A673 (cell line): ENCODE results near the gene CDC42BPA. TPM values are rescaled to one million over a fixed set of nuclear protein-coding genes. Genes with fewer than 3 reads are reported as not detected.

Source experiments
- BruUV-seq: library from RNA; stranded (reverse); fragments of 400-500 nt; replicated peaks from 2 replicates; lab custom pipeline; 2021; lab: Mats Ljungman, UMichigan
- CTCF ChIA-PET: fragments of 300-600 bp; sonication (Branson Sonifier 250); formaldehyde crosslinking; loops from one replicate; lab custom pipeline; 2022; ENCODE audit warnings: antibody characterized with exemption; lab: Charles Lee
- POLR2A ChIA-PET: fragments of 300-600 bp; sonication (Branson Sonifier 250); formaldehyde crosslinking; loops from one replicate; lab custom pipeline; 2022; ENCODE audit warnings: antibody characterized with exemption; ENCODE audit not compliant: low non-redundant PET; lab: Charles Lee
- DNase-seq: peaks from one replicate; pipeline ENCODE4 v3.0.0-alpha.2; 2015; ENCODE audit warnings: low spot score
- H3K27ac ChIP-seq: fragments of 200-600 bp; sonication (generic); 2 replicates; pipeline ENCODE4 v1.5.1; 2016; ENCODE audit warnings: mixed run types, low read depth, mild to moderate bottlenecking, mixed read lengths, antibody characterized with exemption, low read length; ENCODE audit not compliant: poor library complexity, severe bottlenecking
- H3K27me3 ChIP-seq: fragments of 200-600 bp; sonication (generic); replicated peaks from 2 replicates; pipeline ENCODE4 v1.6.1; 2017; ENCODE audit warnings: mixed run types, low read depth, mild to moderate bottlenecking, mixed read lengths, antibody characterized with exemption, low read length; ENCODE audit not compliant: insufficient read depth, poor library complexity
- H3K36me3 ChIP-seq: fragments of 200-600 bp; sonication (generic); 2 replicates; pipeline ENCODE4 v1.6.1; 2016; ENCODE audit warnings: mixed run types, mild to moderate bottlenecking, mixed read lengths, antibody characterized with exemption, low read length; ENCODE audit not compliant: insufficient read depth, poor library complexity, severe bottlenecking
- H3K4me1 ChIP-seq: fragments of 200-600 bp; sonication (generic); 2 replicates; pipeline ENCODE4 v1.6.1; 2017; ENCODE audit warnings: mixed run types, mild to moderate bottlenecking, mixed read lengths, antibody characterized with exemption, low read length; ENCODE audit not compliant: insufficient read depth, poor library complexity, severe bottlenecking
- H3K4me3 ChIP-seq: fragments of 200-600 bp; sonication (generic); 2 replicates; pipeline ENCODE4 v1.5.1; 2016; ENCODE audit warnings: low read depth, mixed run types, mild to moderate bottlenecking, mixed read lengths, low read length; ENCODE audit not compliant: poor library complexity, severe bottlenecking
- H3K9me3 ChIP-seq: fragments of 200-600 bp; sonication (generic); 2 replicates; pipeline ENCODE4 v1.6.1; 2016; ENCODE audit warnings: mixed run types, low read depth, mild to moderate bottlenecking, mixed read lengths, antibody characterized with exemption, low read length; ENCODE audit not compliant: poor library complexity, severe bottlenecking
- CTCF ChIP-seq: fragments of 300-800, 200-600 bp; sonication (generic); conservative IDR thresholded peaks from 2 replicates; pipeline ENCODE4 v1.5.1; 2017; ENCODE audit warnings: low read depth, mild to moderate bottlenecking, antibody characterized with exemption, low read length, moderate library complexity, mixed read lengths
- EZH2 ChIP-seq: fragments of 200-600 bp; sonication (generic); IDR thresholded peaks from 2 replicates; pipeline ENCODE4 v1.6.1; 2017; ENCODE audit warnings: borderline replicate concordance, low read depth, mild to moderate bottlenecking, mixed read lengths, antibody characterized with exemption, low read length; ENCODE audit not compliant: poor library complexity, severe bottlenecking
- intact Hi-C: fragments of 100-400 bp; cut with micrococcal nuclease; formaldehyde crosslinking; loops from one replicate; pipeline ENCODE4 v1.10.0; 2022; ENCODE audit not compliant: unreplicated experiment
- total RNA-seq: library from RNA; stranded (reverse); gene quantifications from 2 replicates; pipeline ENCODE4 v1.2.3, GENCODE V29; 2021

CDC42BPA gene
- total RNA-seq, 1 experiment from 2014 or later = 21.7 TPM

- DNase-seq = no peak
- Histone ChIP-seq H3K27ac (no peak overlapping the region), H3K36me3 (no peaks in the 10 kb centered on the region), H3K9me3 (no peaks in the 10 kb centered on the region), H3K27me3 (no peaks in the 10 kb centered on the region), H3K4me1 (no peaks in the 10 kb centered on the region), H3K4me3 (no peak overlapping the region)
- ChIA-PET CTCF (no interaction called here), POLR2A (no interaction called here)
- no TSS peak for BruUV-seq
- TF ChIP-seq EZH2 (no peak), CTCF (no peak)
- intact Hi-C loops = no loop called here
Observed at GRCh38 chr1:227215863-227216510, 102.3 kb downstream of the CDC42BPA start.

GRCh38 chr1:227214207-227214606 is 104.1 kb downstream of the CDC42BPA start:
- ChIA-PET CTCF (no interaction called here), POLR2A (no interaction called here)
- DNase-seq = peak; percentile 9
- Histone ChIP-seq H3K27me3 (no peaks in the 10 kb centered on the region), H3K4me1 (no peaks in the 10 kb centered on the region), H3K27ac (no peak overlapping the region), H3K4me3 (no peak overlapping the region), H3K9me3 (no peaks in the 10 kb centered on the region), H3K36me3 (no peaks in the 10 kb centered on the region)
- no peak for TF ChIP-seq EZH2
- no peak for TF ChIP-seq CTCF
- intact Hi-C loops = no loop called here
- no TSS peak for BruUV-seq

- DNase-seq = no peak
- no peak overlapping the region for H3K4me3 ChIP-seq
- H3K36me3 ChIP-seq = no peaks in the 10 kb centered on the region
- POLR2A ChIA-PET = no interaction called here
- no peaks in the 10 kb centered on the region for H3K27me3 ChIP-seq
- intact Hi-C loops = no loop called here
- no peaks in the 10 kb centered on the region for H3K4me1 ChIP-seq
- no TSS peak for BruUV-seq
- no peak overlapping the region for H3K27ac ChIP-seq
- TF ChIP-seq EZH2 = no peak
- no peak for TF ChIP-seq CTCF
- no peaks in the 10 kb centered on the region for H3K9me3 ChIP-seq
- CTCF ChIA-PET = no interaction called here
Observed at GRCh38 chr1:227213426-227213825, 104.9 kb downstream of the CDC42BPA start.
